ENCODE measurements around the gene ZNF423. TPM values are rescaled to one million over a fixed set of nuclear protein-coding genes. Genes with fewer than 3 reads are reported as not detected.

The ZNF423 gene
- total RNA-seq, 2 donors from 2014 or later: 12.3 to 29.3 TPM

- intact Hi-C loops (cut with DNase I): no loop called here
- no peak for DNase-seq (ENCODE audit: low spot score)
Observed at GRCh38 chr16:49547448-49547847, 308.5 kb downstream of the ZNF423 start.

DNA sequence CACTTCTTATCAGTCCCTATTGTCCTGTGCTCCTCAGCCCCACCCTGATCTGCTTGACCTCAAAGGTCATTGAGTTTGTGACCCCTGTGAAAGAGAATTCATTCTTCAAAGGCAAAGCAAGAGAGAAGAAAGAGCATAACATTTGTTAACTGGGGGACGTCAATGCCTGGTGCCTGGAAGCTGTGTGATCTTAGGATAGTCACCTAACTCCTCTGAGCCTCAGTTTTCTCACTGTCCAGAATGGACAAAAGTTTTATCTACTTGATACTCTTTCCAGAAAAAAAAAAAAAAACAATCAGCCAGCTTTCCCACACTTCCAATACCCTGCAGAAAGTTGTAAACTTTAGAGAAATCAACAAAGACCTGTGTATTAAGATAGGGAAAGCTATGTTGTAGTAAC lies 309.2 kb downstream of the ZNF423 start:
- intact Hi-C loops (cut with DNase I): no loop called here
- DNase-seq (ENCODE audit: low spot score): no peak

- intact Hi-C loops (cut with DNase I): no loop called here
- DNase-seq (ENCODE audit: low spot score): no peak
Observed at GRCh38 chr16:49545741-49546448, 310.0 kb downstream of the ZNF423 start.

GRCh38 chr16:49545243-49545642 lies 310.7 kb downstream of the ZNF423 start:
- intact Hi-C loops (cut with DNase I): no loop called here
- no peak for DNase-seq (ENCODE audit: low spot score)

- intact Hi-C loops (cut with DNase I): no loop called here
- DNase-seq (ENCODE audit: low spot score): no peak
Observed at GRCh38 chr16:49544828-49545227, 311.1 kb downstream of the ZNF423 start.

GRCh38 chr16:49543631-49543946 lies 312.3 kb downstream of the ZNF423 start:
- intact Hi-C loops (cut with DNase I): no loop called here
- DNase-seq (ENCODE audit: low spot score): no peak

DNA sequence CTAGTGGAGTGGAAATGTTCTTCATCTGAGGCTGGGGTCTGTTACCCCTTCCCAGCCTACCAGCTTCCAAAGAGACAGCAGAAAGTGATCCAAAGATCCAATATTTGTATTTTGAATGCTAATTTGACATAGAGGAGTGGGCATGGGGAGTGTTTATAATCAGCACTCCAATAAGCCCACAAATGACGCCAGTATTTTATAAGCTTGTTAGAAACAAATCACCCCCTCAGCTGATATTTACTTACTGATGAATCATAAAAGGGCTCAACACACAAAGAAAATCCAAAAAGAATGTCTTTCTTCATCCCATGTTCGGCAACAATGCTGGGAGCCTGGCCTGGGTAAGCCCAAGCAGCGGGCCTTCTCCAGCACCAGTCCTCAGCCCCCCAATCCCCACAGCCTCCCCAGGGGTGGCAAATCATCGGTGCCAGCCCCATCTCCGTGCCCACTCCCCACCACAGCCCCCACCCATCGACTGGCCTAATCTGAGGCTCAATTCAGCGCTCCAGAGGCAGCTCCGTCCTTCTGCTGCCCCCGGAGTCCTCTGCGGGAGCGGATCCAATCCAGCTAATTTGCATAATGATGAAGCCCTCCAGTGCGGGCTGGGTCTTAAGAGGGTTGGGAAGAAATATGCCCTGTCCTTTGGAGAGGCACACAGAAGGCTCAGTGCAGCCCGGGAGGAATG lies 312.8 kb downstream of the ZNF423 start:
- no peak for DNase-seq (ENCODE audit: low spot score)
- intact Hi-C loops (cut with DNase I): no loop called here

DNA sequence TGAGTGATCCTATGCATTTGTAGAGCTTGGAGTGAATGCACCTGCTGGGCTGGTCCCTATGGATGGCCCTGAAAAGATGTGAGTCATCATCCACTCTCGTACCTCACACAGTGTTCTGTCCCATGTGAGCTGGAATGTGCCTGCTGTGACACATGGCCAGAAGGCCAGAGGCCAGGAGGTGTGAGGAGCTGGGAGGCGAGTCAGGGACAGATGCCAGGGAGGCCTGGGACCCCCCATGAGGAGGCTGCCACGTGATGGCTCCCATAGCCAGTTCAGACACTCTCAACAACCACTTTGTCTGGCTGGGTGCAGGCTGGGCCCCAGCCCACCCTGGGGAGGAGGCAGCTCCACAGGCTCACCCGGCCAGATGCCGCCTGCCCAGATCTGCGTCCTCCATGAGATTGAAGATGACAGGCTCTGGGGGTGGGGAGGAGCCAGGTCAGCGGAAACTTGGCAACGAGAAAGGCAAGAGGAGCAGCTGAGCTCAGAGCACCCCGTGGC lies 313.5 kb downstream of the ZNF423 start:
- intact Hi-C loops (cut with DNase I): no loop called here
- no peak for DNase-seq (ENCODE audit: low spot score)

GRCh38 chr16:49540836-49541235 lies 315.1 kb downstream of the ZNF423 start:
- no peak for DNase-seq (ENCODE audit: low spot score)
- intact Hi-C loops (cut with DNase I): no loop called here

- intact Hi-C loops (cut with DNase I): no loop called here
- no peak for DNase-seq (ENCODE audit: low spot score)
Observed at GRCh38 chr16:49539758-49540157, 316.2 kb downstream of the ZNF423 start.

- DNase-seq (ENCODE audit: low spot score): no peak
- intact Hi-C loops (cut with DNase I): no loop called here
Observed at GRCh38 chr16:49537924-49538459, 317.9 kb downstream of the ZNF423 start.

DNA sequence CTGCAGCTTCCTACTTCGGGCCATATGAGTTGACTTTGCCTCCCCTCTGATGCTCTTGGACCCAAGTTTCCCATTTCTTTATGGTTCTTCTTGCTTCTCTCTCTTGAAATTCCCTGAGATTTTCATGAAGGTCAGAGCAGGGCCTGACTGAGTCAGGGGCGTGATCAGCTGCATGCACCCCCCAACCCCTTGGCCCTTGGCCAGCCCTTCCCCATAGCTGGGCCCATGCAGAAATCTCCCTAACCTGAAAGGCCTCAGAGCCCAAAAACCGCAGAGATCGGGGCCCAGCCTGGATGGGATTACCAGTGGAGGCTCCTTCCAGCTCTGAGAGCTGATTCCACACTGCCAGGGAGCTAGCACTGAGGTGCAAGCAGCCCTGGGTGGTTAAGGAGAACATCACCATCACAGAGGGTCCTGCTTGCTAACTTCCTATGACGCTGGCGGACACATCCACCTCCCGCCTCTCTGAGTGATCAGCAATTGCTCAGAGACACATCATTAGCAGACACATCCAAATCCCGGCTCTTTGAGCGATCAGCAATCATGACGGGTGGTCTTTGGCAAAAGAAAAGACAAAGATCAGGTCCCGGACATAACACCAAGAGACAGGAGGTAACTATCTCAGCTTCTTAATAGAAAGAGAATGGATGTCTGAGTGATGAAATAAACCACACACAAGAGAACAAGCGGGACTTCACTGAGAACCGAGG lies 320.9 kb downstream of the ZNF423 start:
- no peak for DNase-seq (ENCODE audit: low spot score)
- intact Hi-C loops (cut with DNase I): no loop called here

DNA sequence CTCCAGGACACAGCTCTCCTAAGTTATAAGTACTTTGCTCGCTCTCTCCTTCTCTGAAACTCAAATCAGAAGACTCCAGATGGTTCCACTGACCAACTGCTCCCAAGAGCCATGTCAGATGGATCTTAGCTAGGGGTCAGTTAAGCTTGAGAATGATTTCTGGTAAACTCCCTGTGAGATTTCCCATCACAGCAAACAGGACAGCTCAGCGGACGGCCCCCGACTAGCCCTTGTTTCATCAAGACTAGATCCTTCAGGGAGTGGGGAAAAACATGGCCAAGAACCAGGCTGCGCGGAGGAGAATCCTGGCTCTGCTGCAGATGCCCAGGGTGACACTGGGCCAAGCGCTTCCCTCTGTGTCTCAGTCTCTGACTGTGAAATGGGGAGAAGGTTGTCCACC lies 322.5 kb downstream of the ZNF423 start:
- intact Hi-C loops (cut with DNase I): no loop called here
- peak; percentile 69 for DNase-seq (ENCODE audit: low spot score)

DNA sequence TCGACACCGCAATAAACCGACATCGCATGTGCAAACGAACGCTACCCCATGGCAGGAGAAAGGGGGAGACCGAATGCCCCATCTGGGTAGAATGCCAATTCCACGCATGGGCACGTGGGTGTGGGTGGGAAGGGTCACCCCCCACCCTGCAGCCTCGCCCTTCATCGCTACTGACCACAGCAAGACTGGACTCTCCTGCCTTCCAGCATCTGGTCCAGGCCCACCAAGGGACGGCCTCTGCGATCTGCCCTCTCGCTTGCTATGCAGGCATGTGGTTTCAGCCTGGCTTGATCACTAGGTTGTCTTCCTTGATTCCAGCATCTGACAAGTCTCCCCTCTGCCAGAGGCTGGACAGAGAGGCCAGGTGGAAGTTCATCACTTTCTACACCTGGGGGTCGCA lies 323.0 kb downstream of the ZNF423 start:
- intact Hi-C loops (cut with DNase I): no loop called here
- DNase-seq (ENCODE audit: low spot score): no peak

- no peak for DNase-seq (ENCODE audit: low spot score)
- intact Hi-C loops (cut with DNase I): no loop called here
Observed at GRCh38 chr16:49531931-49532840, 323.7 kb downstream of the ZNF423 start.

- intact Hi-C loops (cut with DNase I): no loop called here
- no peak for DNase-seq (ENCODE audit: low spot score)
Observed at GRCh38 chr16:49531425-49531824, 324.5 kb downstream of the ZNF423 start.

DNA sequence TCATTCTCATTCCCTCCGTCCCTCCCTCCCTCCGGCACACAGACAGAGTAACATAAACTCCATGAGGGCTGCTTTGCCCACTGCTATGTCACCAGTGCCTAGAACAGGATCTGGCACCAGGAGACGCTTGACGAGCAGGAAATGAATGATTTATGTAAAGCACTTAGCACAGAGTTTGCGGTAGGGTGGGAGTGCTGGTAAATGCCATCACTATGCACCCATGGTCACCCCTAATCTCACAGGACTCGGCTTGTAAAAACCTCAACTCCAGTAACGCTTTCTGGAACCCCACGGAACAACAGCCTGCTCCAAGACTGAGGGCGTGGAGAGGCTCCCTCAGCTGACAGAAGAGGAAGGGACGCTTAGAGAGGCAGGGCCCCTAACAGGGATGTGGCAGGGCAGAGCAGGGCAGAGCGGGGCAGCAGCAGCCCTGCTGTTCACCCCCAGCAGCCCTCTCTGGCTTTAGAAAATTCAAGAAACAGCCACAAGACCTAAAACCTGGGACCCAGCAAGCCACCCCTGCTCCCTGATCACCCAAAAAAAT lies 325.4 kb downstream of the ZNF423 start:
- DNase-seq (ENCODE audit: low spot score): no peak
- intact Hi-C loops (cut with DNase I): no loop called here

- DNase-seq (ENCODE audit: low spot score): no peak
- intact Hi-C loops (cut with DNase I): no loop called here
Observed at GRCh38 chr16:49529411-49530045, 326.4 kb downstream of the ZNF423 start.

Data from posterior vena cava (tissue), 2 donors.